K562 (cell line): Measurements from ENCODE around the gene AJM1. TPM values are rescaled to one million over a fixed set of nuclear protein-coding genes. Genes with fewer than 3 reads are reported as not detected.

ENCODE experiments used
- ATAC-seq: fragments of 200-7000 bp; cut with Tn5 transposase; 3 replicates; pipeline ENCODE4 v1.9.1; 2020; ENCODE audit warnings: moderate library complexity
- BruUV-seq: library from RNA; stranded (reverse); fragments of 400-500 nt; replicated peaks from 2 replicates; lab custom pipeline; 2021; lab: Mats Ljungman, UMichigan
- CTCF ChIA-PET: fragments of 300-600 bp; formaldehyde crosslinking; extraction: SDS; loops from one replicate; lab custom pipeline; 2021; ENCODE audit warnings: low intra/inter-chr PET ratio; lab: Yijun Ruan, JAX
- POLR2A ChIA-PET: fragments of 300-600, 350-650 bp; sonication (Branson Sonifier 250); formaldehyde crosslinking; extraction: SDS; loops from one replicate; lab custom pipeline; 2021; ENCODE audit warnings: antibody characterized with exemption, inconsistent platforms; lab: Yijun Ruan, JAX
- DNase-seq, 4 experiments: peaks; one replicate each; pipeline versions ENCODE4 v3.0.0 to v3.0.0-alpha.2; 2011 to 2018; ENCODE audit warnings: low spot score in 3 of 4, mixed read lengths in 3 of 4; ENCODE audit errors: extremely low read depth in 1 of 4
- FAIRE-seq: peaks from 2 replicates; lab custom pipeline; 2011; peaks lifted over from hg19 to GRCh38; lab: Jason Lieb, UNC
- H2AFZ ChIP-seq: 2 replicates; pipeline ENCODE4 v1.6.0; 2011; ENCODE audit warnings: low read depth, low read length, control low read depth, inconsistent platforms
- H3K27ac ChIP-seq: fragments of 200-600 bp; 3 replicates; pipeline ENCODE4 v1.8.0; 2011; ENCODE audit warnings: low read depth, mild to moderate bottlenecking, control low read depth, inconsistent platforms, low read length, moderate library complexity, mixed read lengths; ENCODE audit errors: extremely low read depth
- H3K27me3 ChIP-seq, 2 experiments: fragments of 300-600 bp in 1 of 2; 2 replicates in 1 of 2; 3 replicates in 1 of 2; pipeline versions ENCODE4 v1.6.0 to v1.8.0; 2011; ENCODE audit warnings: inconsistent platforms in 2 of 2, low read length in 2 of 2, mild to moderate bottlenecking in 1 of 2, mixed read lengths in 1 of 2, moderate library complexity in 1 of 2; ENCODE audit not compliant: control insufficient read depth in 2 of 2, insufficient read depth in 2 of 2
- H3K36me3 ChIP-seq: fragments of 300-600 bp; 3 replicates; pipeline ENCODE4 v1.8.0; 2011; ENCODE audit warnings: mild to moderate bottlenecking, low read length, inconsistent platforms; ENCODE audit not compliant: control insufficient read depth, insufficient read depth
- H3K4me1 ChIP-seq, 2 experiments: fragments of 200-600 bp in 1 of 2; replicated peaks in 1 of 2; 2 replicates in 1 of 2; 3 replicates in 1 of 2; pipeline versions ENCODE4 v1.5.1 to v1.8.0; 2011; ENCODE audit warnings: inconsistent platforms in 2 of 2, low read length in 2 of 2, mild to moderate bottlenecking in 1 of 2, mixed read lengths in 1 of 2, moderate library complexity in 1 of 2; ENCODE audit not compliant: control insufficient read depth in 2 of 2, insufficient read depth in 2 of 2
- H3K4me2 ChIP-seq: 2 replicates; pipeline ENCODE4 v1.6.1; 2011; ENCODE audit warnings: low read length, control low read depth, inconsistent platforms, mixed read lengths; ENCODE audit not compliant: insufficient read depth
- H3K4me3 ChIP-seq: fragments of 200-600 bp; sonication (generic), shearing (Covaris generic); 2 replicates; pipeline ENCODE4 v1.5.1; 2016; ENCODE audit warnings: control low read depth, inconsistent platforms
- H3K79me2 ChIP-seq: fragments of 200-600 bp; 3 replicates; pipeline ENCODE4 v1.8.0; 2011; ENCODE audit warnings: low read length, inconsistent platforms; ENCODE audit not compliant: control insufficient read depth, insufficient read depth
- H3K9ac ChIP-seq, 2 experiments: 2 replicates each; pipeline versions ENCODE4 v1.6.0 to v1.6.1; 2011; ENCODE audit warnings: low read depth in 2 of 2, low read length in 2 of 2, control low read depth in 1 of 2, inconsistent platforms in 1 of 2, mild to moderate bottlenecking in 1 of 2, mixed read lengths in 1 of 2; ENCODE audit not compliant: insufficient read depth in 1 of 2
- H3K9me1 ChIP-seq: one replicate; pipeline ENCODE4 v1.6.0; 2011; ENCODE audit warnings: inconsistent platforms, mild to moderate bottlenecking, low read length, moderate library complexity; ENCODE audit not compliant: control insufficient read depth, insufficient read depth
- H3K9me3 ChIP-seq: replicated peaks from 2 replicates; pipeline ENCODE4 v1.5.1; 2011; ENCODE audit warnings: low read depth, low read length, inconsistent platforms; ENCODE audit not compliant: control insufficient read depth, insufficient read depth
- H4K20me1 ChIP-seq: replicated peaks from 2 replicates; pipeline ENCODE4 v1.6.1; 2011; ENCODE audit warnings: low read length, inconsistent platforms, mixed read lengths; ENCODE audit not compliant: control insufficient read depth, insufficient read depth
- LCOR ChIP-seq: sonication (generic); formaldehyde crosslinking; IDR thresholded peaks from 2 replicates; pipeline ENCODE4 v1.8.0; 2022; ENCODE audit warnings: mild to moderate bottlenecking, missing genetic modification reagents
- MTA2 ChIP-seq: fragments of 450-650 bp; IDR thresholded peaks from 2 replicates; pipeline ENCODE4 v1.6.1; 2016; ENCODE audit warnings: low read depth
- POLR2G ChIP-seq: fragments of 200-400 bp; formaldehyde crosslinking; IDR thresholded peaks from 2 replicates; pipeline ENCODE4 v1.6.1; 2017; ENCODE audit warnings: low read depth, mild to moderate bottlenecking, antibody characterized with exemption, low read length, moderate library complexity
- RBM22 ChIP-seq: fragments of 200-400 bp; formaldehyde crosslinking; IDR thresholded peaks from 2 replicates; pipeline ENCODE4 v1.6.1; 2018; ENCODE audit warnings: low read length, low read depth; ENCODE audit not compliant: poor library complexity, severe bottlenecking
- RUNX1 ChIP-seq: sonication (generic); IDR thresholded peaks from 2 replicates; pipeline ENCODE4 v1.6.1; 2016; ENCODE audit warnings: antibody characterized with exemption, low read depth
- ZNF23 ChIP-seq: fragments of 250-450 bp; sonication (Bioruptor Pico); IDR thresholded peaks from 2 replicates; pipeline ENCODE4 v1.4.0; 2020; ENCODE audit warnings: mild to moderate bottlenecking
- ZNF695 ChIP-seq: fragments of 450-650 bp; formaldehyde crosslinking; IDR thresholded peaks from 2 replicates; pipeline ENCODE4 v1.4.0; 2020; ENCODE audit warnings: mild to moderate bottlenecking, moderate library complexity
- ZNF740 ChIP-seq, 3 experiments: fragments of 200-800 bp in 1 of 3; sonication (Bioruptor generic) in 1 of 3; sonication (generic) in 1 of 3; formaldehyde crosslinking in 1 of 3; IDR thresholded peaks; 2 replicates each; pipeline versions ENCODE4 v1.6.1 to v1.8.0; 2016 to 2022; ENCODE audit warnings: mild to moderate bottlenecking in 2 of 3, missing compliant biosample characterization in 2 of 3, missing genetic modification characterization in 2 of 3, missing genetic modification reagents in 1 of 3
- WGBS: fragments of 100-300 bp; shearing (Covaris generic); methylation state at CpG from one replicate; pipeline ENCODE4 v1.1.6; 2016; ENCODE audit warnings: low coverage, mixed read lengths; ENCODE audit not compliant: insufficient coverage; ENCODE audit errors: missing lambda C conversion rate; 5-methylcytosine and 5-hydroxymethylcytosine counted together
- in situ Hi-C: fragments of 300-500 bp; cut with MboI; formaldehyde crosslinking; loops from 4 replicates; pipeline ENCODE4 v1.15.0; 2018; ENCODE audit warnings: inconsistent platforms, mixed read lengths
- intact Hi-C: fragments of 100-400 bp; cut with micrococcal nuclease; formaldehyde crosslinking; loops from 2 replicates; pipeline ENCODE4 v1.14.2; 2022
- polyA plus RNA-seq, 8 experiments: library from polyadenylated mRNA; depleted of rRNA in 4 of 8; stranded (reverse) in 5 of 8; unstranded in 3 of 8; fragments of >200 nt; fragmentation: Nextera tagmentation in 2 of 8; fragmentation: Illumina TruSeq in 1 of 8; extraction: Ambion mirVana in 2 of 8; extraction: Trizol in 1 of 8; gene quantifications; 2 replicates each; pipeline versions ENCODE4 v1.2.1 to v1.2.3, GENCODE V29; 2011 to 2014; ENCODE audit warnings: inconsistent platforms in 1 of 8, missing spikeins in 1 of 8
- total RNA-seq, 7 experiments: library from RNA; depleted of rRNA in 6 of 7; stranded (reverse); fragments of >200 nt in 6 of 7; fragmentation: Illumina TruSeq in 2 of 7; extraction: Trizol in 2 of 7; gene quantifications; 2 replicates each; pipeline versions ENCODE4 v1.2.1 to v1.2.3, GENCODE V29; 2011 to 2021; ENCODE audit warnings: low replicate concordance in 1 of 7

AJM1 gene
- total and polyA plus RNA-seq, 9 of the 15 experiments (the other 6 are each of a cell fraction or from before 2014, with no cell fraction given): 0.01 to 3.7 (median 0.65) TPM; not detected in 1

DNA sequence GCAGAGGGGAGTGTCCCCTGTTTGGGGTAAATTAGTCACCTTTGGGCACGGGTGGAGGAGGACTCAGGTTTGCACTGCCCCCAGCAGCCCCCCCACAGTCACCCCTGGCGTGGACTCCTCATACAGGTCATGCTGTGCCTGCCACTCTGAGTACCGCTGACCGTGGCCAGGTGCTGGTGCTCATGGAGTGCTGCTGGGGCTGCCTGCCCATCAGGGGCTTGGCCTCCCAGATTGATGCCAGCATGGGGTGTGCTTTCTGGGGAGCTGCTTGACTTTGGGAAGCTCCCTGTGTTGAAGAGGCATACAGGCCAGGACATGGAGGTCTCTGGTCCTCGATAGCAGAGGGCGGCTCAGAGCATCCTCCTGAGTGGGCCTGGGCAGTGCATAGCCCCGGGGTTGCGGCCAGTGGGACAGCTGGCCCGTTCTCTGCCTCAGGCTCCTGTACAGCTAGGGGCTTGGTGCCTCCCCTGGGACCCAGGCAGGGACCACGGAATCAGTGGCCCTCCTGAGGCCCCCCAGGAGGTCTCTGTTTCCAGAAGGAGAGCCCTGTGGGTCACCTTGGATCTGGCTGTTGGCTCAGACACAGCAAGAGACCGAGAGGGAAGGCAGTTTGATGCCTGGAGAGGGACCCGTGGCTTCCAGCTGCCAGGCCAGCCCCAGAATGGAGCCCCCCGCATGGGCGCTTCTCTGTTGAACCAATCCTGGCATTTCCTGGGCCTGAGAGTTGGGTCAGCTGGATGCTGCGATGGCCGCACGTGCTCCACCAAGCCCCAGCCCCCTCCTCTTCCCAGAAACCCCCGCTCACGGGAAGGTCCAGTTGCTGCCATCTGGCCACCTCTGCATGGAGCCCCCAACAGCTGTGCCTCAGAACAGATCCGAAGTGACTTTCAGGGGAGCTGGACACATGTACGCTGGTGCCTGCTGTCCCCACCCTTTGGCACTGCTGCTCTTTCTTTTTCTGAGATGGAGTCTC is 6.1 kb upstream of the AJM1 start:
- FAIRE-seq (no peak), ATAC-seq (no peak), DNase-seq (no peak)
- Histone ChIP-seq H3K27ac (no peak overlapping the region), H2AFZ (no peak overlapping the region), H3K4me1 (peaks cover 7 to 72% of the 10 kb centered on the region in 2 experiments), H3K9me3 (no peaks in the 10 kb centered on the region), H3K9ac (no peak overlapping the region; a peak in 1 of 4 replicates), H3K4me3 (no peak overlapping the region), H3K9me1 (peaks cover 3% of the 10 kb centered on the region), H3K36me3 (peaks cover 85% of the 10 kb centered on the region; the same call in 2 of the 3 replicates), H4K20me1 (peaks cover 8% of the 10 kb centered on the region; the same call in 1 of the 2 replicates), H3K79me2 (no peaks in the 10 kb centered on the region), H3K4me2 (no peak overlapping the region), H3K27me3 (no peaks in the 10 kb centered on the region)
- in situ Hi-C loops (no loop called here), intact Hi-C loops (no loop called here)
- ChIA-PET CTCF (no interaction called here), POLR2A (interaction anchor here (0.6 to 0.7 kb wide), 2 partner anchors 11 to 379 kb away, joined by 3 to 4 read pairs; no protein-coding TSS in a partner anchor)
- TF ChIP-seq ZNF23 (CRISPR knock-in tag) (no peak), ZNF740 (CRISPR knock-in tag; IDR thresholded peaks at IDR 0.05) (0 out of 2 replicates have a peak, but pooled peaks have one; percentile 25), ZNF740 (tag; IDR thresholded peaks at IDR 0.05) (no peak), ZNF695 (no peak), LCOR (CRISPR knock-in tag) (no peak), MTA2 (no peak), RUNX1 (no peak), RBM22 (peak; percentile 59), POLR2G (peak; percentile 47; the same call in 1 of the 2 replicates)
- 85% methylated on average over 12 of the region's 21 CpGs for WGBS
- BruUV-seq: no TSS peak
